Neural cell (in vitro differentiated cells): ENCODE measurements around the gene EIF3B. TPM values are rescaled to one million over a fixed set of nuclear protein-coding genes. Genes with fewer than 3 reads are reported as not detected.

Source experiments
- H2AFZ ChIP-seq: fragments of 200-600, 300-800 bp; sonication (generic), shearing (Covaris generic); 2 replicates; pipeline ENCODE4 v1.6.0; 2014; ENCODE audit warnings: low read depth, mild to moderate bottlenecking, antibody characterized with exemption, low read length, moderate library complexity
- H3F3A ChIP-seq: fragments of 200-600 bp; shearing (Covaris generic); 2 replicates; pipeline ENCODE4 v1.6.1; 2016; ENCODE audit warnings: mild to moderate bottlenecking, moderate library complexity, mixed read lengths, antibody characterized with exemption, low read length; ENCODE audit not compliant: insufficient read depth, poor library complexity, severe bottlenecking
- H3K27ac ChIP-seq: fragments of 200-600, 300-800 bp; sonication (generic), shearing (Covaris generic); 2 replicates; pipeline ENCODE4 v1.5.1; 2014; ENCODE audit warnings: mild to moderate bottlenecking, low read length, moderate library complexity
- H3K27me3 ChIP-seq: fragments of 300-800, 200-600 bp; sonication (generic), shearing (Covaris generic); 2 replicates; pipeline ENCODE4 v1.6.0; 2014; ENCODE audit warnings: mild to moderate bottlenecking, low read depth, low read length, moderate library complexity; ENCODE audit not compliant: insufficient read depth
- H3K36me3 ChIP-seq: fragments of 300-800, 200-600 bp; sonication (generic), shearing (Covaris generic); 2 replicates; pipeline ENCODE4 v1.5.1; 2014; ENCODE audit warnings: mild to moderate bottlenecking, antibody characterized with exemption, low read length, moderate library complexity; ENCODE audit not compliant: insufficient read depth
- H3K4me2 ChIP-seq: fragments of 300-800, 200-600 bp; sonication (generic), shearing (Covaris generic); 2 replicates; pipeline ENCODE4 v1.6.0; 2014; ENCODE audit warnings: mild to moderate bottlenecking, low read length
- H3K4me3 ChIP-seq: fragments of 300-800, 200-600 bp; sonication (generic), shearing (Covaris generic); 2 replicates; pipeline ENCODE4 v1.5.1; 2014; ENCODE audit warnings: mild to moderate bottlenecking, low read length, moderate library complexity
- H3K79me2 ChIP-seq: fragments of 200-600 bp; shearing (Covaris generic); replicated peaks from 2 replicates; pipeline ENCODE4 v1.6.0; 2014; ENCODE audit warnings: mild to moderate bottlenecking, low read length, moderate library complexity; ENCODE audit not compliant: insufficient read depth
- H3K9ac ChIP-seq: fragments of 300-800, 200-600 bp; sonication (generic), shearing (Covaris generic); 2 replicates; pipeline ENCODE4 v1.6.1; 2016; ENCODE audit warnings: mild to moderate bottlenecking, low read length, mixed read lengths
- H3K9me2 ChIP-seq: fragments of 200-600 bp; shearing (Covaris generic); 2 replicates; pipeline ENCODE4 v1.6.1; 2016; ENCODE audit warnings: mild to moderate bottlenecking, low read length, mixed read lengths; ENCODE audit not compliant: insufficient read depth
- H3K9me3 ChIP-seq: fragments of 200-600, 300-800 bp; sonication (generic), shearing (Covaris generic); 2 replicates; pipeline ENCODE4 v1.6.1; 2016; ENCODE audit warnings: mild to moderate bottlenecking, mixed run types, low read length, moderate library complexity, mixed read lengths
- H4K20me1 ChIP-seq: fragments of 200-600 bp; shearing (Covaris generic); 2 replicates; pipeline ENCODE4 v1.6.1; 2016; ENCODE audit warnings: mild to moderate bottlenecking, mixed run types; ENCODE audit not compliant: insufficient read depth
- CTCF ChIP-seq: fragments of 450-650 bp; IDR thresholded peaks from 2 replicates; pipeline ENCODE4 v1.5.1; 2014; ENCODE audit warnings: antibody characterized with exemption, mild to moderate bottlenecking, moderate library complexity; ENCODE audit not compliant: poor library complexity, severe bottlenecking
- EP300 ChIP-seq: fragments of 450-650 bp; conservative IDR thresholded peaks from 2 replicates; pipeline ENCODE4 v1.6.1; 2014; ENCODE audit warnings: antibody characterized with exemption, mild to moderate bottlenecking, moderate library complexity; ENCODE audit not compliant: poor library complexity, severe bottlenecking
- EZH2 ChIP-seq: fragments of 200-600, 300-800 bp; shearing (Covaris generic), sonication (generic); IDR thresholded peaks from 2 replicates; pipeline ENCODE4 v1.6.1; 2014; ENCODE audit warnings: antibody characterized with exemption, low read length, borderline replicate concordance, mild to moderate bottlenecking; ENCODE audit not compliant: insufficient read depth, poor library complexity, severe bottlenecking
- MXI1 ChIP-seq: fragments of 450-650 bp; conservative IDR thresholded peaks from 2 replicates; pipeline ENCODE4 v1.6.1; 2014; ENCODE audit warnings: antibody characterized with exemption, mild to moderate bottlenecking; ENCODE audit not compliant: poor library complexity, severe bottlenecking
- POLR2AphosphoS5 ChIP-seq: IDR thresholded peaks from 2 replicates; pipeline ENCODE4 v1.6.1; 2012
- RAD21 ChIP-seq: fragments of 450-650 bp; conservative IDR thresholded peaks from 2 replicates; pipeline ENCODE4 v1.6.1; 2014; ENCODE audit warnings: antibody characterized with exemption, mild to moderate bottlenecking, moderate library complexity
- REST ChIP-seq: IDR thresholded peaks from 2 replicates; pipeline ENCODE4 v1.6.1; 2012; ENCODE audit warnings: borderline replicate concordance
- SMC3 ChIP-seq: fragments of 450-650 bp; conservative IDR thresholded peaks from 2 replicates; pipeline ENCODE4 v1.6.1; 2014; ENCODE audit warnings: antibody characterized with exemption, mild to moderate bottlenecking, moderate library complexity; ENCODE audit not compliant: poor library complexity
- TAF1 ChIP-seq: IDR thresholded peaks from 2 replicates; pipeline ENCODE4 v1.6.1; 2012; ENCODE audit warnings: low read depth
- polyA plus RNA-seq: library from polyadenylated mRNA; depleted of rRNA; stranded (reverse); fragments of >200 nt; gene quantifications from 2 replicates; pipeline ENCODE4 v1.2.3, GENCODE V29; 2014

Gene EIF3B
- polyA plus RNA-seq, 1 donor from 2014 or later, result 65.1 TPM

- Histone ChIP-seq H3K9me3 (no peaks in the 10 kb centered on the region), H3K79me2 (no peaks in the 10 kb centered on the region), H4K20me1 (no peaks in the 10 kb centered on the region)
Observed at GRCh38 chr7:2306688-2307087, 47.9 kb upstream of the EIF3B start.

GRCh38 chr7:2307690-2308107, 46.9 kb upstream of the EIF3B start:
- no peak overlapping the region for H3K4me2 ChIP-seq
- no peaks in the 10 kb centered on the region for H3K79me2 ChIP-seq
- H3K36me3 ChIP-seq, result no peaks in the 10 kb centered on the region
- H3K9me3 ChIP-seq, result no peaks in the 10 kb centered on the region
- H2AFZ ChIP-seq, result no peak overlapping the region
- no peaks in the 10 kb centered on the region for H3K27me3 ChIP-seq
- no peak overlapping the region for H3K27ac ChIP-seq
- no peaks in the 10 kb centered on the region for H3F3A ChIP-seq
- H3K9me2 ChIP-seq, result no peaks in the 10 kb centered on the region
- H4K20me1 ChIP-seq, result no peaks in the 10 kb centered on the region
- TF ChIP-seq SMC3, result no peak
- no peak for TF ChIP-seq EP300
- TF ChIP-seq RAD21, result no peak
- TF ChIP-seq POLR2AphosphoS5, result no peak
- TF ChIP-seq MXI1, result no peak
- no peak for TF ChIP-seq CTCF
- no peak for TF ChIP-seq REST
- TF ChIP-seq EZH2, result no peak
- no peak for TF ChIP-seq TAF1
- H3K4me3 ChIP-seq, result no peak overlapping the region
- no peak overlapping the region for H3K9ac ChIP-seq

More at GRCh38 chr7:2306688-2307087, 47.9 kb upstream of the EIF3B start:
- Histone ChIP-seq H3K36me3 (no peaks in the 10 kb centered on the region), H3F3A (no peaks in the 10 kb centered on the region), H3K27ac (no peak overlapping the region), H3K4me3 (no peak overlapping the region), H3K9me2 (no peaks in the 10 kb centered on the region), H3K9ac (no peak overlapping the region), H3K27me3 (no peaks in the 10 kb centered on the region), H2AFZ (no peak overlapping the region), H3K4me2 (no peak overlapping the region)
- TF ChIP-seq EZH2 (no peak), EP300 (no peak), REST (no peak), RAD21 (no peak), POLR2AphosphoS5 (no peak)
